A673 (cell line): ENCODE measurements around the gene ICE1. TPM values are rescaled to one million over a fixed set of nuclear protein-coding genes. Genes with fewer than 3 reads are reported as not detected.

Source experiments
- BruUV-seq: library from RNA; stranded (reverse); fragments of 400-500 nt; replicated peaks from 2 replicates; lab custom pipeline; 2021; lab: Mats Ljungman, UMichigan
- CTCF ChIA-PET: fragments of 300-600 bp; sonication (Branson Sonifier 250); formaldehyde crosslinking; loops from one replicate; lab custom pipeline; 2022; ENCODE audit warnings: antibody characterized with exemption; lab: Charles Lee
- POLR2A ChIA-PET: fragments of 300-600 bp; sonication (Branson Sonifier 250); formaldehyde crosslinking; loops from one replicate; lab custom pipeline; 2022; ENCODE audit warnings: antibody characterized with exemption; ENCODE audit not compliant: low non-redundant PET; lab: Charles Lee
- DNase-seq: peaks from one replicate; pipeline ENCODE4 v3.0.0-alpha.2; 2015; ENCODE audit warnings: low spot score
- H3K27ac ChIP-seq: fragments of 200-600 bp; sonication (generic); 2 replicates; pipeline ENCODE4 v1.5.1; 2016; ENCODE audit warnings: mixed run types, low read depth, mild to moderate bottlenecking, mixed read lengths, antibody characterized with exemption, low read length; ENCODE audit not compliant: poor library complexity, severe bottlenecking
- H3K27me3 ChIP-seq: fragments of 200-600 bp; sonication (generic); replicated peaks from 2 replicates; pipeline ENCODE4 v1.6.1; 2017; ENCODE audit warnings: mixed run types, low read depth, mild to moderate bottlenecking, mixed read lengths, antibody characterized with exemption, low read length; ENCODE audit not compliant: insufficient read depth, poor library complexity
- H3K36me3 ChIP-seq: fragments of 200-600 bp; sonication (generic); 2 replicates; pipeline ENCODE4 v1.6.1; 2016; ENCODE audit warnings: mixed run types, mild to moderate bottlenecking, mixed read lengths, antibody characterized with exemption, low read length; ENCODE audit not compliant: insufficient read depth, poor library complexity, severe bottlenecking
- H3K4me1 ChIP-seq: fragments of 200-600 bp; sonication (generic); 2 replicates; pipeline ENCODE4 v1.6.1; 2017; ENCODE audit warnings: mixed run types, mild to moderate bottlenecking, mixed read lengths, antibody characterized with exemption, low read length; ENCODE audit not compliant: insufficient read depth, poor library complexity, severe bottlenecking
- H3K4me3 ChIP-seq: fragments of 200-600 bp; sonication (generic); 2 replicates; pipeline ENCODE4 v1.5.1; 2016; ENCODE audit warnings: low read depth, mixed run types, mild to moderate bottlenecking, mixed read lengths, low read length; ENCODE audit not compliant: poor library complexity, severe bottlenecking
- H3K9me3 ChIP-seq: fragments of 200-600 bp; sonication (generic); 2 replicates; pipeline ENCODE4 v1.6.1; 2016; ENCODE audit warnings: mixed run types, low read depth, mild to moderate bottlenecking, mixed read lengths, antibody characterized with exemption, low read length; ENCODE audit not compliant: poor library complexity, severe bottlenecking
- CTCF ChIP-seq: fragments of 300-800, 200-600 bp; sonication (generic); conservative IDR thresholded peaks from 2 replicates; pipeline ENCODE4 v1.5.1; 2017; ENCODE audit warnings: low read depth, mild to moderate bottlenecking, antibody characterized with exemption, low read length, moderate library complexity, mixed read lengths
- EZH2 ChIP-seq: fragments of 200-600 bp; sonication (generic); IDR thresholded peaks from 2 replicates; pipeline ENCODE4 v1.6.1; 2017; ENCODE audit warnings: borderline replicate concordance, low read depth, mild to moderate bottlenecking, mixed read lengths, antibody characterized with exemption, low read length; ENCODE audit not compliant: poor library complexity, severe bottlenecking
- intact Hi-C: fragments of 100-400 bp; cut with micrococcal nuclease; formaldehyde crosslinking; loops from one replicate; pipeline ENCODE4 v1.10.0; 2022; ENCODE audit not compliant: unreplicated experiment
- total RNA-seq: library from RNA; stranded (reverse); gene quantifications from 2 replicates; pipeline ENCODE4 v1.2.3, GENCODE V29; 2021

The ICE1 gene
- total RNA-seq, 1 experiment from 2014 or later: 37.2 TPM

GRCh38 chr5:5398071-5398470 is 24.4 kb upstream of the ICE1 start:
- Histone ChIP-seq H3K4me3 (no peak overlapping the region), H3K9me3 (no peaks in the 10 kb centered on the region), H3K4me1 (peaks cover 7% of the 10 kb centered on the region), H3K27me3 (no peaks in the 10 kb centered on the region), H3K27ac (no peak overlapping the region), H3K36me3 (no peaks in the 10 kb centered on the region)
- DNase-seq: no peak
- CTCF ChIA-PET: no interaction called here
- BruUV-seq: no TSS peak
- intact Hi-C loops: no loop called here
- TF ChIP-seq CTCF (no peak), EZH2 (no peak)
- POLR2A ChIA-PET: no interaction called here

GRCh38 chr5:5401095-5401494 is 21.4 kb upstream of the ICE1 start:
- DNase-seq: no peak
- no peak for TF ChIP-seq EZH2
- TF ChIP-seq CTCF: no peak
- intact Hi-C loops: no loop called here
- Histone ChIP-seq H3K9me3 (no peaks in the 10 kb centered on the region), H3K36me3 (no peaks in the 10 kb centered on the region), H3K4me3 (no peak overlapping the region), H3K27me3 (no peaks in the 10 kb centered on the region), H3K4me1 (peaks cover 21% of the 10 kb centered on the region), H3K27ac (no peak overlapping the region)
- ChIA-PET POLR2A (no interaction called here), CTCF (no interaction called here)
- no TSS peak for BruUV-seq

GRCh38 chr5:5403741-5404140 is 18.7 kb upstream of the ICE1 start:
- peak; percentile 94 for DNase-seq
- no TSS peak for BruUV-seq
- Histone ChIP-seq H3K27ac (peak overlapping the region; percentile 76), H3K27me3 (no peaks in the 10 kb centered on the region), H3K4me3 (no peak overlapping the region), H3K36me3 (no peaks in the 10 kb centered on the region), H3K9me3 (peaks cover 4% of the 10 kb centered on the region), H3K4me1 (peaks cover 21% of the 10 kb centered on the region)
- ChIA-PET POLR2A (interaction anchor here (0.5 to 0.6 kb wide), 2 partner anchors 211 to 241 kb away, joined by 3 to 7 read pairs; no protein-coding TSS in a partner anchor), CTCF (interaction anchor here (0.7 to 0.9 kb wide), 2 partner anchors 9 to 524 kb away, joined by 3 to 4 read pairs; no protein-coding TSS in a partner anchor)
- intact Hi-C loops: no loop called here
- TF ChIP-seq CTCF (no peak), EZH2 (no peak)
